22Rv1 (cell line): Measurements from ENCODE around the gene AKR1C3.
"Not testable (repeated sequence)": the region's sequence is repeated elsewhere in the genome, so short reads cannot be mapped to it uniquely, and the experiment has no call there.

ENCODE experiments used
- H3K27ac ChIP-seq: fragments of 450-650 bp; 2 replicates; pipeline ENCODE4 v1.5.1; 2017
- ZFX ChIP-seq: fragments of 450-650 bp; IDR thresholded peaks from 2 replicates; pipeline ENCODE4 v1.6.1; 2017; ENCODE audit warnings: antibody characterized with exemption, borderline replicate concordance
- TF ChIP-seq, protein P1 (sequence below): fragments of 450-650 bp; IDR thresholded peaks from 2 replicates; pipeline ENCODE4 v1.5.1; 2017; ENCODE audit warnings: mild to moderate bottlenecking

The AKR1C3 gene

GRCh38 chr10:5094265-5095205 lies at the start of gene AKR1C3:
Gene AKR1C3, plus strand, starts transcription at chr10:5094414. Its CDS starts 31 bp downstream, at chr10:5094445.
- no peak for TF ChIP-seq ZFX
- TF ChIP-seq, protein P1, sequence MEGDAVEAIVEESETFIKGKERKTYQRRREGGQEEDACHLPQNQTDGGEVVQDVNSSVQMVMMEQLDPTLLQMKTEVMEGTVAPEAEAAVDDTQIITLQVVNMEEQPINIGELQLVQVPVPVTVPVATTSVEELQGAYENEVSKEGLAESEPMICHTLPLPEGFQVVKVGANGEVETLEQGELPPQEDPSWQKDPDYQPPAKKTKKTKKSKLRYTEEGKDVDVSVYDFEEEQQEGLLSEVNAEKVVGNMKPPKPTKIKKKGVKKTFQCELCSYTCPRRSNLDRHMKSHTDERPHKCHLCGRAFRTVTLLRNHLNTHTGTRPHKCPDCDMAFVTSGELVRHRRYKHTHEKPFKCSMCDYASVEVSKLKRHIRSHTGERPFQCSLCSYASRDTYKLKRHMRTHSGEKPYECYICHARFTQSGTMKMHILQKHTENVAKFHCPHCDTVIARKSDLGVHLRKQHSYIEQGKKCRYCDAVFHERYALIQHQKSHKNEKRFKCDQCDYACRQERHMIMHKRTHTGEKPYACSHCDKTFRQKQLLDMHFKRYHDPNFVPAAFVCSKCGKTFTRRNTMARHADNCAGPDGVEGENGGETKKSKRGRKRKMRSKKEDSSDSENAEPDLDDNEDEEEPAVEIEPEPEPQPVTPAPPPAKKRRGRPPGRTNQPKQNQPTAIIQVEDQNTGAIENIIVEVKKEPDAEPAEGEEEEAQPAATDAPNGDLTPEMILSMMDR = peak; percentile 72
- peak within 1 kb of the TSS; percentile 71 for H3K27ac ChIP-seq

- H3K27ac ChIP-seq = no peak overlapping the region
- no peak for TF ChIP-seq ZFX
These were observed 49.1 kb upstream of the AKR1C3 start for GRCh38 chr10:5045095-5045494.

DNA sequence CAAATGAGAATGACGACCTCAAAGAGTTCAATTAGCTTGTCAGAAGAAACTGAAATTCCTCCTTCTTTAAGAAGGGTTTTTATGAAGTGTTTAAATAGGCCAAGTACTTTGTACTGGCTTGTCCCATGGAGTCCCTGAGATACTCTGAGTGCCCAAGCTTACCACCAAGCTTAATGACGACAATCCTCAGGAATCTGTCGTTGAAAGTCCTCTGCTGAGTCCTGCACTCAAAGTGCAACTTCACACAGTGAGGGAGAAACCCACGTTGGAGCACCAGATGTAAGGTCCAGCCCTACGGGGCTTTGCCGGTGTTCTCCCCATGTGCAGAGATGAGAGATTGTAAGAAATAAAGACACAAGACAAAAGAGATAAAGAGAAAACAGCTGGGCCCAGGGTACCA lies 47.8 kb upstream of the AKR1C3 start:
- TF ChIP-seq, protein P1 = no peak
- TF ChIP-seq ZFX = no peak

DNA sequence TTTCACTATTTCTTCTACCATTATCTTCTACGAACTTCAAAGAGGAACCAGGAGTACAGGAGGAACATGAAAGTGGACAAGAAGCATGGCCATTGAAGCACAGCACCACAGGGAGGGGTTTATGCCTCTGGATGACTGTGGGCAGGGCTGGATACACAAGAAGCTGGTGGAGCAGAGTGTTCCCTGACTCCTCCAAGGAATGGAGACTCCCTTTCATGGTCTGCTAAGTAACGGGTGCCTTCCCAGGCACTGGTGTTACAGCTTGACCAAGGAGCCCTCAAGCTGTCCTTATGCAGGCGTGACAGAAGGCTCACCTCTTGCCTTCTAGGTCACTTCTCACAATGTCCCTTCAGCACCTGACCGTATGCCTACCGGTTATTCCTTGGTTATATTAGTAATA lies 47.2 kb upstream of the AKR1C3 start:
- not testable (repeated sequence) for H3K27ac ChIP-seq

More for the DNA sequence above, 47.8 kb upstream of the AKR1C3 start:
- H3K27ac ChIP-seq = no peak overlapping the region

DNA sequence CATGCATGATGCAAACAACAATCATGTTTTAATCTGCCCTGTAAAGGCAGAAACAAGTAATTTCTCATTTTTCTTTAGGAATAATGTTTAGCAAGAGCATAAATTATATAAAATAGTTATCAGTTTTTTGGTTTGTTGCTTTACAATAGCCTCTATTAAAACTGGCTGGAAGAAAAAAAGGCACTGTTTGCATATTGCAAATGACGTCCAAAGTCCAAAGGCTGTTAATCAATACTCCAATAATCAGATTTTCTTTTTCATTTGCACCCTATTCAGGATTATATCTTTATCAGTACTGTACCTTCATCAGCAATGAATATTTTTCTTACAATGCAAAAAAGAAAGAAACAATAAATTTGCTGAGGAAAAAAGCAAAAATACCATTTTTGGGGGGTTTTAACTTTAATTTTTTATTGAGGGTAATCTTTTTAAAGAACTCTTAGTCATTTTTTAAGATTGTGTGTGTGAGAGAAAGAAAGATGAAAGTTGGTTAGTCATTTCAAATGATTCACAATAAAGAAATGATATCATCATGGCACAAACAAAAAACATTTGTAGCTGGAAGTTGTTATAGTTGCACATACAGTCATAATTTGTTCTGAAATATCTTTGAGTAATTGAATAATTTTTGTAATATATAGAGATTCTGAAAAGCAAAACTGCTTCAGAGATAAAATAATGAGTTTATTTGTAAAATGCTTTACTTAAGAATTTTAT lies 46.1 kb upstream of the AKR1C3 start:
- no peak overlapping the region for H3K27ac ChIP-seq
- no peak for TF ChIP-seq ZFX
- TF ChIP-seq, protein P1 = no peak

GRCh38 chr10:5052951-5053500 lies 41.2 kb upstream of the AKR1C3 start:
- H3K27ac ChIP-seq = not testable (repeated sequence)

GRCh38 chr10:5054831-5055230 lies 39.4 kb upstream of the AKR1C3 start:
- not testable (repeated sequence) for H3K27ac ChIP-seq

DNA sequence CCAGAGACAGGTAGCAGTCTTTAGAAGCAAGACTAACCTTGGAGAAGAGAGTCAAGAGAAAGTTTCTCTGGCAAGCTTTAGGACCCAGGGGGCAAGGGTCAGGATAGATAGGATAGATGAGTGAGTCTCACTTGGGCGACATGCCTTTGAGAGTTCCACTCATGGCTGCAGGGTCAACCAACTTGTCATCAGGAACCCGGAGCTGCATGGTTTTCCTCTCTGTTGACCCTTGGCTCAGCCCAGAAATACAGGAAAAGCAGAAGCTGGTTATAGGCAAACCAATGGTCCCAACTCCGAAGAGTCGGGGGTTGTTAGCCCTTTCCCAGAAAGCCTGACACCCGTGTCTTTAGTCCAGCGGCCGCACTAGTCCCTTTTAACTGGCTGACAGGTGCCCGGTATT lies 34.9 kb upstream of the AKR1C3 start:
- not testable (repeated sequence) for H3K27ac ChIP-seq

DNA sequence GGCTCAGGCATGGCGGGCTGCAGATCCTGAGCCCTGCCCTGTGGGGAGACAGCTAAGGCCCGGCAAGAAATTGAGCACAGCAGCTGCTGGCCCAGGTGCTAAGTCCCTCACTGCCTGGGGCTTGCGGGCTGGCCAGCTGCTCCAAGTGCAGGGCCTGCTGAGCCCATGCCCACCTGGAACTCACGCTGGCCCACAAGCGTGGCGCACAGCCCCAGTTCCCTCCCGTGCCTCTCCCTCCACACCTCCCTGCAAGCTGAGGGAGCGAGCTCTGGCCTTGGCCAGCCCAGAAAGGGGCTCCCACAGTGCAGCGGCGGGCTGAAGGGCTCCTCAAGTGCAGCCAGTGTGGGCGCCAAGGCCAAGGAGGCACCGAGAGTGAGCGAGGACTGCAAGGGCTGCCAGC lies 33.4 kb upstream of the AKR1C3 start:
- not testable (repeated sequence) for H3K27ac ChIP-seq

DNA sequence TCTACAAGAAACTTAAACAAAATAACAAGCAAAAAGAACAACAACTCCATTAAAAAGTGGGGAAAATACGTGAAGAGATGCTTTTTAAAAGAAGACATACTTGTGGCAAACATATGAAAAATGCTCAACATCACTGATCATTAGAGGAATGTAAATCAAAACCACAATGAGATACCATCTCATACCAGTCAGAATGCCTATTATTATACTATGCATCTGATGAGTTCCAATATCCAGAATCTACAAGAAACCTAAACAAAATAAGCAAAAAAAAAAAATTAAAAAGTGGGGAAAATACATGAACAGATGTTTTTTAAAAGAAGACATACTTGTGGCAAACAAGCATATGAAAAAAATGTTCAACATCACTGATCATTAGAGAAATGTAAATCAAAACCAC lies 29.6 kb upstream of the AKR1C3 start:
- TF ChIP-seq, protein P1 = no peak
- no peak for TF ChIP-seq ZFX
- no peak overlapping the region for H3K27ac ChIP-seq
